HCT116 (cell line): ENCODE data around the gene KIF26A. TPM values are rescaled to one million over a fixed set of nuclear protein-coding genes. Genes with fewer than 3 reads are reported as not detected.

Source experiments
- ATAC-seq: fragments of 200-7000 bp; cut with Tn5 transposase; 2 replicates; pipeline ENCODE4 v1.9.1; 2020; ENCODE audit warnings: mild to moderate bottlenecking, moderate library complexity
- BruUV-seq: library from RNA; stranded (reverse); fragments of 400-500 nt; replicated peaks from 2 replicates; lab custom pipeline; 2021; lab: Mats Ljungman, UMichigan
- CTCF ChIA-PET: fragments of 300-600 bp; sonication (Branson Sonifier 250); formaldehyde crosslinking; loops from one replicate; lab custom pipeline; 2021; ENCODE audit warnings: antibody characterized with exemption; lab: Charles Lee
- POLR2A ChIA-PET: fragments of 300-600, 350-600 bp; sonication (Branson Sonifier 250); formaldehyde crosslinking; loops from one replicate; lab custom pipeline; 2021; ENCODE audit warnings: antibody characterized with exemption; lab: Charles Lee
- RAD21 ChIA-PET, 2 experiments: fragments of 300-600 bp; sonication (Branson Sonifier 250); formaldehyde crosslinking; loops; one replicate each; lab custom pipeline; 2023; ENCODE audit warnings: low total read pairs in 2 of 2; ENCODE audit not compliant: uncharacterized antibody in 2 of 2, unreplicated experiment in 2 of 2, low non-redundant PET in 1 of 2; lab: Charles Lee
- DNase-seq: peaks from one replicate; pipeline ENCODE4 v3.0.0-alpha.2; 2010; ENCODE audit warnings: low read depth, low spot score
- H2AFZ ChIP-seq: fragments of 200-600 bp; shearing (Covaris generic), sonication (generic); 2 replicates; pipeline ENCODE4 v1.6.1; 2017; ENCODE audit warnings: low read depth, mixed run types, mixed read lengths, antibody characterized with exemption, low read length; ENCODE audit not compliant: poor library complexity, severe bottlenecking
- H3K27ac ChIP-seq: 2 replicates; pipeline ENCODE4 v1.5.1; 2012; ENCODE audit warnings: low read depth, low read length
- H3K27me3 ChIP-seq: fragments of 200-600 bp; sonication (generic); 2 replicates; pipeline ENCODE4 v1.6.1; 2016; ENCODE audit warnings: mixed run types, low read length, mixed read lengths; ENCODE audit not compliant: insufficient read depth
- H3K36me3 ChIP-seq, 2 experiments: fragments of 200-500 bp in 1 of 2; fragments of 200-600 bp in 1 of 2; sonication (Bioruptor generic) in 1 of 2; sonication (generic) in 1 of 2; 2 replicates each; pipeline versions ENCODE4 v1.5.1 to v1.6.1; 2014 to 2016; ENCODE audit warnings: low read length in 2 of 2, inconsistent platforms in 1 of 2, mixed read lengths in 1 of 2, mixed run types in 1 of 2; ENCODE audit not compliant: insufficient read depth in 2 of 2, control insufficient read depth in 1 of 2
- H3K4me1 ChIP-seq, 2 experiments: fragments of 200-600 bp in 1 of 2; sonication (generic) in 1 of 2; 2 replicates each; pipeline versions ENCODE4 v1.5.1 to v1.6.1; 2012 to 2017; ENCODE audit warnings: low read length in 2 of 2, inconsistent platforms in 1 of 2, mild to moderate bottlenecking in 1 of 2, mixed read lengths in 1 of 2, mixed run types in 1 of 2, moderate library complexity in 1 of 2; ENCODE audit not compliant: insufficient read depth in 2 of 2, control insufficient read depth in 1 of 2
- H3K4me2 ChIP-seq: fragments of 200-600 bp; sonication (generic); 2 replicates; pipeline ENCODE4 v1.6.1; 2017; ENCODE audit warnings: mixed run types, low read length, mixed read lengths
- H3K4me3 ChIP-seq, 2 experiments: fragments of 200-600 bp in 1 of 2; sonication (generic) in 1 of 2; replicated peaks in 1 of 2; 2 replicates each; pipeline ENCODE4 v1.5.1; 2011 to 2016; ENCODE audit warnings: low read length in 2 of 2, control low read depth in 1 of 2, low read depth in 1 of 2, mild to moderate bottlenecking in 1 of 2, mixed read lengths in 1 of 2, mixed run types in 1 of 2
- H3K79me2 ChIP-seq: fragments of 200-600 bp; sonication (generic); 2 replicates; pipeline ENCODE4 v1.6.1; 2017; ENCODE audit warnings: mild to moderate bottlenecking, mixed run types, low read length, moderate library complexity, mixed read lengths; ENCODE audit not compliant: insufficient read depth
- H3K9ac ChIP-seq: fragments of 200-600 bp; sonication (generic); 2 replicates; pipeline ENCODE4 v1.6.1; 2016; ENCODE audit warnings: low read length, mixed read lengths
- H3K9me2 ChIP-seq: fragments of 200-600 bp; sonication (generic), shearing (Covaris generic); 2 replicates; pipeline ENCODE4 v1.6.1; 2017; ENCODE audit warnings: mixed run types, mild to moderate bottlenecking, moderate library complexity; ENCODE audit not compliant: insufficient read depth
- H3K9me3 ChIP-seq, 2 experiments: fragments of 200-500 bp in 1 of 2; fragments of 200-600 bp in 1 of 2; sonication (Bioruptor generic) in 1 of 2; sonication (generic) in 1 of 2; 2 replicates each; pipeline ENCODE4 v1.6.1; 2014 to 2017; ENCODE audit warnings: low read length in 2 of 2, mixed read lengths in 2 of 2, inconsistent platforms in 1 of 2, low read depth in 1 of 2, mild to moderate bottlenecking in 1 of 2, mixed run types in 1 of 2, moderate library complexity in 1 of 2; ENCODE audit not compliant: control insufficient read depth in 1 of 2, insufficient read depth in 1 of 2
- H4K20me1 ChIP-seq: fragments of 200-600 bp; sonication (generic), shearing (Covaris generic); 2 replicates; pipeline ENCODE4 v1.6.1; 2017; ENCODE audit warnings: mixed run types, mild to moderate bottlenecking, moderate library complexity; ENCODE audit not compliant: insufficient read depth
- CEBPB ChIP-seq: IDR thresholded peaks from 2 replicates; pipeline ENCODE4 v1.6.1; 2012; ENCODE audit warnings: low read depth
- ELF1 ChIP-seq: IDR thresholded peaks from 2 replicates; pipeline ENCODE4 v1.6.1; 2012; ENCODE audit warnings: low read depth, borderline replicate concordance
- EZH2 ChIP-seq: fragments of 200-600 bp; sonication (generic); IDR thresholded peaks from 2 replicates; pipeline ENCODE4 v1.6.1; 2017; ENCODE audit warnings: antibody characterized with exemption, mixed run types
- POLR2AphosphoS5 ChIP-seq: IDR thresholded peaks from 2 replicates; pipeline ENCODE4 v1.6.1; 2011; ENCODE audit warnings: mild to moderate bottlenecking, low read depth, low read length, moderate library complexity
- RAD21 ChIP-seq: IDR thresholded peaks from 2 replicates; pipeline ENCODE4 v1.6.1; 2012; ENCODE audit warnings: low read depth, mild to moderate bottlenecking
- SIN3A ChIP-seq: IDR thresholded peaks from 2 replicates; pipeline ENCODE4 v1.6.1; 2012; ENCODE audit warnings: low read depth
- ZNF274 ChIP-seq: fragments of 200-500 bp; sonication (Bioruptor generic); IDR thresholded peaks from 2 replicates; pipeline ENCODE4 v1.6.1; 2014; ENCODE audit warnings: mild to moderate bottlenecking, low read depth, low read length, inconsistent platforms
- intact Hi-C: fragments of 100-400 bp; cut with micrococcal nuclease; formaldehyde crosslinking; loops from 2 replicates; pipeline ENCODE4 v1.10.0; 2022
- total RNA-seq: library from RNA; stranded (reverse); gene quantifications from one replicate; pipeline ENCODE4 v1.2.1, GENCODE V29; 2021; ENCODE audit not compliant: unreplicated experiment
- TF ChIP-seq, protein P1 (sequence below), 3 experiments: fragments of 200-600 bp in 1 of 3; sonication (generic) in 1 of 3; IDR thresholded peaks in 2 of 3; conservative IDR thresholded peaks in 1 of 3; 2 replicates each; pipeline ENCODE4 v1.5.1; 2012 to 2017; ENCODE audit warnings: low read depth in 2 of 3, low read length in 2 of 3, antibody characterized with exemption in 1 of 3, borderline replicate concordance in 1 of 3, control low read depth in 1 of 3, mild to moderate bottlenecking in 1 of 3, mixed read lengths in 1 of 3, mixed run types in 1 of 3, moderate library complexity in 1 of 3; ENCODE audit not compliant: insufficient read depth in 1 of 3
- TF ChIP-seq, protein P2 (sequence below): IDR thresholded peaks from 2 replicates; pipeline ENCODE4 v1.6.1; 2012
- TF ChIP-seq, protein P3 (sequence below): IDR thresholded peaks from 2 replicates; pipeline ENCODE4 v1.6.1; 2012; ENCODE audit warnings: low read depth

The KIF26A gene
- total RNA-seq, 1 experiment from 2014 or later, result 10.2 TPM

DNA sequence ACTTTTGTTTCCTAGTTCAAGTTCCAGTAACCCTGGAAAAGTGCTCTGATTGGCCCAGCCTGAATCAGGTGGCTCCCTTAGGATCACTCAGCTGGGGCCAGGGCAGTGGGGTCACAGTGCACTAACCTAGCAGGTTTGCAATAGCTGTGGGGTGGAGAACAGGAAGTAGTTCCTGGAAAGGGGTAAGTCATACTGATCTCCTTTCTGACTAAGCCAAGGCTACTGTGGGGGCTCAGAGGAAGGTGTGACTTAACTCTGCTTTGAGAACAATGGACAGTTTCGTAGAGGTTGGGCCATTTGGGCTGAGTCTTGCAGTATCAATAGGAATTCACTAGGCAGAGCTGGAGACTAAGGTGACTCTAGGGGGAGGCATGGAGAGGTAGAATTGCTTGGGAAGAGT is 89.4 kb downstream of the KIF26A start:
- H2AFZ ChIP-seq, result no peak overlapping the region
- RAD21 ChIA-PET, result no interaction called here
- no peak overlapping the region for H3K9ac ChIP-seq
- TF ChIP-seq POLR2AphosphoS5 (no peak), ZNF274 (no peak), SIN3A (no peak), EZH2 (no peak), ELF1 (no peak), CEBPB (no peak), RAD21 (no peak)
- TF ChIP-seq, protein P1, sequence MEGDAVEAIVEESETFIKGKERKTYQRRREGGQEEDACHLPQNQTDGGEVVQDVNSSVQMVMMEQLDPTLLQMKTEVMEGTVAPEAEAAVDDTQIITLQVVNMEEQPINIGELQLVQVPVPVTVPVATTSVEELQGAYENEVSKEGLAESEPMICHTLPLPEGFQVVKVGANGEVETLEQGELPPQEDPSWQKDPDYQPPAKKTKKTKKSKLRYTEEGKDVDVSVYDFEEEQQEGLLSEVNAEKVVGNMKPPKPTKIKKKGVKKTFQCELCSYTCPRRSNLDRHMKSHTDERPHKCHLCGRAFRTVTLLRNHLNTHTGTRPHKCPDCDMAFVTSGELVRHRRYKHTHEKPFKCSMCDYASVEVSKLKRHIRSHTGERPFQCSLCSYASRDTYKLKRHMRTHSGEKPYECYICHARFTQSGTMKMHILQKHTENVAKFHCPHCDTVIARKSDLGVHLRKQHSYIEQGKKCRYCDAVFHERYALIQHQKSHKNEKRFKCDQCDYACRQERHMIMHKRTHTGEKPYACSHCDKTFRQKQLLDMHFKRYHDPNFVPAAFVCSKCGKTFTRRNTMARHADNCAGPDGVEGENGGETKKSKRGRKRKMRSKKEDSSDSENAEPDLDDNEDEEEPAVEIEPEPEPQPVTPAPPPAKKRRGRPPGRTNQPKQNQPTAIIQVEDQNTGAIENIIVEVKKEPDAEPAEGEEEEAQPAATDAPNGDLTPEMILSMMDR (IDR thresholded peaks at IDR 0.05 in 2 of 3, conservative IDR thresholded peaks at IDR 0.05 in 1 of 3; ENCODE audit: borderline replicate concordance in 1 of 3, insufficient read depth in 1 of 3, low read depth in 2 of 3, low read length in 2 of 3), result no peak
- TF ChIP-seq, protein P2, sequence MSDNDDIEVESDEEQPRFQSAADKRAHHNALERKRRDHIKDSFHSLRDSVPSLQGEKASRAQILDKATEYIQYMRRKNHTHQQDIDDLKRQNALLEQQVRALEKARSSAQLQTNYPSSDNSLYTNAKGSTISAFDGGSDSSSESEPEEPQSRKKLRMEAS, result no peak
- TF ChIP-seq, protein P3, sequence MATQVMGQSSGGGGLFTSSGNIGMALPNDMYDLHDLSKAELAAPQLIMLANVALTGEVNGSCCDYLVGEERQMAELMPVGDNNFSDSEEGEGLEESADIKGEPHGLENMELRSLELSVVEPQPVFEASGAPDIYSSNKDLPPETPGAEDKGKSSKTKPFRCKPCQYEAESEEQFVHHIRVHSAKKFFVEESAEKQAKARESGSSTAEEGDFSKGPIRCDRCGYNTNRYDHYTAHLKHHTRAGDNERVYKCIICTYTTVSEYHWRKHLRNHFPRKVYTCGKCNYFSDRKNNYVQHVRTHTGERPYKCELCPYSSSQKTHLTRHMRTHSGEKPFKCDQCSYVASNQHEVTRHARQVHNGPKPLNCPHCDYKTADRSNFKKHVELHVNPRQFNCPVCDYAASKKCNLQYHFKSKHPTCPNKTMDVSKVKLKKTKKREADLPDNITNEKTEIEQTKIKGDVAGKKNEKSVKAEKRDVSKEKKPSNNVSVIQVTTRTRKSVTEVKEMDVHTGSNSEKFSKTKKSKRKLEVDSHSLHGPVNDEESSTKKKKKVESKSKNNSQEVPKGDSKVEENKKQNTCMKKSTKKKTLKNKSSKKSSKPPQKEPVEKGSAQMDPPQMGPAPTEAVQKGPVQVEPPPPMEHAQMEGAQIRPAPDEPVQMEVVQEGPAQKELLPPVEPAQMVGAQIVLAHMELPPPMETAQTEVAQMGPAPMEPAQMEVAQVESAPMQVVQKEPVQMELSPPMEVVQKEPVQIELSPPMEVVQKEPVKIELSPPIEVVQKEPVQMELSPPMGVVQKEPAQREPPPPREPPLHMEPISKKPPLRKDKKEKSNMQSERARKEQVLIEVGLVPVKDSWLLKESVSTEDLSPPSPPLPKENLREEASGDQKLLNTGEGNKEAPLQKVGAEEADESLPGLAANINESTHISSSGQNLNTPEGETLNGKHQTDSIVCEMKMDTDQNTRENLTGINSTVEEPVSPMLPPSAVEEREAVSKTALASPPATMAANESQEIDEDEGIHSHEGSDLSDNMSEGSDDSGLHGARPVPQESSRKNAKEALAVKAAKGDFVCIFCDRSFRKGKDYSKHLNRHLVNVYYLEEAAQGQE, result no peak
- TF ChIP-seq, all 23 proteins: peak for 0
- Histone ChIP-seq H3K27ac (no peak overlapping the region), H3K27me3 (no peaks in the 10 kb centered on the region), H3K4me3 (no peak overlapping the region), H3K4me2 (no peak overlapping the region), H3K9me3 (peaks cover 0 to 20% of the 10 kb centered on the region in 2 experiments; a peak in 1 of 4 replicates), H3K9me2 (no peaks in the 10 kb centered on the region), H3K36me3 (no peaks in the 10 kb centered on the region), H3K79me2 (no peaks in the 10 kb centered on the region), H4K20me1 (no peaks in the 10 kb centered on the region), H3K4me1 (peaks cover 15 to 24% of the 10 kb centered on the region in 2 experiments)
- intact Hi-C loops, result no loop called here
- no TSS peak for BruUV-seq
- ATAC-seq (no peak), DNase-seq (no peak)
- ChIA-PET POLR2A (no interaction called here), CTCF (no interaction called here)
